HFF-Myc (cell line): Measurements from ENCODE around the gene USP28.
"Not testable (repeated sequence)": the region's sequence is repeated elsewhere in the genome, so short reads cannot be mapped to it uniquely, and the experiment has no call there.

Source experiments
- DNase-seq: peaks from one replicate; pipeline ENCODE4 v3.0.0-alpha.2; 2011; ENCODE audit warnings: low read depth; ENCODE audit errors: extremely low read depth
- H3K4me3 ChIP-seq: replicated peaks from 2 replicates; pipeline ENCODE4 v1.5.1; 2011; ENCODE audit warnings: low read depth, mild to moderate bottlenecking, control low read depth, low read length
- CTCF ChIP-seq: IDR thresholded peaks from 2 replicates; pipeline ENCODE4 v1.5.1; 2012; ENCODE audit warnings: mild to moderate bottlenecking, low read depth, low read length, control low read depth; ENCODE audit errors: missing control alignments

Gene USP28

GRCh38 chr11:113875234-113876073 is at the start of gene USP28:
USP28 (minus strand) TSS chr11:113875572; CDS start chr11:113875501, 71 bp downstream.
- H3K4me3 ChIP-seq: peak within 1 kb of the TSS; percentile 60
- no peak for TF ChIP-seq CTCF
- DNase-seq: peak; percentile 65

- no peak for TF ChIP-seq CTCF
- no peak overlapping the region for H3K4me3 ChIP-seq
- no peak for DNase-seq
These were observed 48.2 kb upstream of the USP28 start for GRCh38 chr11:113923572-113923971.

GRCh38 chr11:113911491-113911890 is 36.1 kb upstream of the USP28 start:
- DNase-seq, H3K4me3 ChIP-seq: not testable (repeated sequence)

- no peak for DNase-seq
- TF ChIP-seq CTCF: no peak
- no peak overlapping the region for H3K4me3 ChIP-seq
These were observed 32.7 kb upstream of the USP28 start for GRCh38 chr11:113908098-113908497.

GRCh38 chr11:113907681-113908080 is 32.3 kb upstream of the USP28 start:
- no peak for DNase-seq
- no peak for TF ChIP-seq CTCF
- no peak overlapping the region for H3K4me3 ChIP-seq

- no peak for TF ChIP-seq CTCF
- H3K4me3 ChIP-seq: no peak overlapping the region
- no peak for DNase-seq
These were observed 31.8 kb upstream of the USP28 start for GRCh38 chr11:113907152-113907551.

- TF ChIP-seq CTCF: no peak
- no peak for DNase-seq
- H3K4me3 ChIP-seq: no peak overlapping the region
These were observed 31.1 kb upstream of the USP28 start for GRCh38 chr11:113906516-113906915.
